Glomerular visceral epithelial cell (primary cell): ENCODE results near the gene CCBE1.
A peak's percentile ranks its signal among the peaks of the same experiment; 100 is the strongest.

Source experiments
- DNase-seq: peaks from one replicate; pipeline ENCODE4 v3.0.0-alpha.2; 2016; ENCODE audit errors: extremely low spot score

The CCBE1 gene

DNA sequence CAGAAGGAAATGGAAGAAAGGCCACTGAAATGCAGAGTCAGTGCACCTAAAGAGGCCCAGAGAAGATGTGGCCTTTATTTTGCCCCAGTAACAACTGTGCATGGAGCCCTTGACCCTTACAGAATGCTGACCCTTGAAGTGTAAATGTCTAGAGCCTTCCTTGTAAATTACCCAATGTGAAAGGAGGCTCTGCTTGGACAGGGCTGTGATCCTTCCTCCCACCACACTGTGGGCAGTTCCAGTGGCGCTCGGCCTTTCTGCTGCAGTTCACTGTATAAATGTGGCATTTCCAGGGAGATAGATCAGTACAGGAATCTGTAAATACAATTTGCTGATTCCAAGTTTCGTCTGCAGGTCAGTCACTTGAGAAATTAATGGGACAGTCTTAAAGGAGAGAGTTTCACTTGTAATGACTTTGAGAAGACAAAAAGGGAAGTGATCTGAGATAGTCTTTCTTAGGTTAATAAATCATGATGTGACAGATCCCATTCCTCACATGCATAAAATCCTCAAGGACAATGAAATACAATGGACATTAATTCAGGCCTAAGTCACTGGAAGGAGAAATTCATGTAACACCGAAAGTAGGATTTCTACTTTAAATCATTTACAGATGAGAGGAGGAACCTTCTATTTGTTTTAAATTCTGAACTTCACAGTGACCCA lies 204.3 kb downstream of the CCBE1 start:
- no peak for DNase-seq

DNA sequence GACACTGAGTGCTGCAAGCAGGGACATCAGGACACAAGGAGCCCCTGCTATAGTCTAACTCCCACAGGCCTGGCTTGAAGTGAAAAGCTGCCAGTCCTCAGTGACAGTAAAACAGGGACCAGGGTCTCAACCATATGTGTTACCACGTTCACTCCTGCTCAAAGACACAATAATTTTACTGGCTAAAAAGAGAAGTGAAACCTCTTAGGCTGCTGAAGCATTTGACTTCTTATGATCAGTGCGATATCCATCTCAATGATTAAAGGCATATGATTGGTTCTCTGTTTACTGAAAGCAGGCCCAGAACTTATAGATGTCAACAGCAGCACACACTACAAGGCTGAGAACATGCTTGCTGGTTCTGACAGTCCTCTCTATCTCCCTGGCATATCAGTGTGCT lies 208.3 kb downstream of the CCBE1 start:
- no peak for DNase-seq

DNA sequence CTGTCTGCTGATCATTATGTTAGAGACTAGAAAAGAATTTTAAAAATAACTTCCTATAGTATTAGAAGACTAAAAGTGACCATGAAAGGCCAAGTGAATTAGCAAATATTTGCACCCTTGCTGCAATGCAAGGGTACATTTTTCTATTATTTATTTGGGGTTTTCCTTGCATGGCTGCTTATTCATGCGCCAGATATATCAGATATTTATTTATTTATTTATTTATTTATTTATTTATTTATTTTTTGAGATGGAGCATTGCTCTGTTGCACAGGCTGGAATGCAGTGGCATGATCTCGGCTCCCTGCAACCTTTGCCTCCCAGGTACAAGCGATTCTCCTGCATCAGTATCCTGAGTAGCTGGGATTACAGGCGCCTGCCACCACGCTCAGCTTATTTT lies 211.8 kb downstream of the CCBE1 start:
- DNase-seq, result no peak

GRCh38 chr18:59484561-59485328 lies 212.5 kb downstream of the CCBE1 start:
- DNase-seq, result no peak

- no peak for DNase-seq
Observed at GRCh38 chr18:59484131-59484530, 213.1 kb downstream of the CCBE1 start.

GRCh38 chr18:59481436-59481835 lies 215.8 kb downstream of the CCBE1 start:
- DNase-seq, result peak; percentile 10

GRCh38 chr18:59479776-59480175 lies 217.4 kb downstream of the CCBE1 start:
- no peak for DNase-seq

- DNase-seq, result no peak
Observed at GRCh38 chr18:59478591-59478990, 218.6 kb downstream of the CCBE1 start.

GRCh38 chr18:59477849-59478248 lies 219.4 kb downstream of the CCBE1 start:
- no peak for DNase-seq

GRCh38 chr18:59470561-59471121 lies 226.6 kb downstream of the CCBE1 start:
- DNase-seq, result no peak

DNA sequence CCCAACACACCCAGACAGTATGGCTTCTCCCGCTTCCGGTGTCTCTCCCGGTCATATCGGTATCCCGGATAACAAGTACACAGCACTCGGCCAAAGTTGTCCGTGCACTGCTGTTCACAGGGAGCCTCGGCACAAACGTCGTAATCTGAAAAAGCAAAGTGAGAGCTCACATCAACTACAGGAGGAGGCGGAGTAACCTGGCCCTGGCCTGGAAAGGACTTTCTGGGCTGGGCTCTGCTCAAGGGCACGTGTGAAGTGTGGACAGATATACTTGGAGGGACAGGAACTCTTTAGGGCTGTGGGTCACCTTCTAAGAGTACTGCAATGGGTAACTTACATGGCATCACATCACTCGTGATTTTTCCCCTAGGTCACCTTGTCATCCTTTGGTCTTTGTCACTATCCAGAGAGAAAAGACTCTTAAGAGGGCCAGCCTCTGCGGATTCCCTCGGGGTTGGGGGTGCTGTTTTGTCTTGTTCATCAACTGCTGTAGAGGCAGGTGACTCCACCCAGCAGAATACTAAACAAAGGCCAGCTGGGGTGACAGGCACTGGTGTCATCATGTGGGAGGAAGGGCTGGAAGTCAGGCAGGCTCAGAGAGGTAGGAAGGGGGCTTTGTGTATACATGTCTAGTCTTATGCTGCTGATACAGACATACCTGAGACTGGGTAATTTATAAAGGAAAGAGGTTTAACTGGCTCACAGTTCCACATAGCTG lies 227.6 kb downstream of the CCBE1 start:
- no peak for DNase-seq

DNA sequence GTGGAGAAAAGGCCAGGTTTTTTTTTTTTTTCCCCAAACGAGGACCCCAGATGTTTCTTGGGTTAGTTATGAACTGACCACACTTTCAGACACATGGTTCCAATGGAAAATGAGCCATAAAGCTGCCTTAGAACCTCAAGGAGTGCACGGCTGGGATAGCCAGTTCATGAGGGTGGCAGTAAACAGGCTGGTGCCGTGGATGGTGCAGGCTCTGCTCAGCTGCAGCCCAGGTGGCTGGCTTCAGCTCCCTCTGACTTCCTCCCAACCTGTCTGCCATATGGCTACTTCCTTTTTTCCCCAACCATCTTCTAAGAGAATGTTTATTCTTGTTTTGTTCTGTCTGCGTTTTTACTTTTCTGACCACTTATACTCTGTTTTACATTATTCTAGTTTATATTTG lies 228.4 kb downstream of the CCBE1 start:
- no peak for DNase-seq

DNA sequence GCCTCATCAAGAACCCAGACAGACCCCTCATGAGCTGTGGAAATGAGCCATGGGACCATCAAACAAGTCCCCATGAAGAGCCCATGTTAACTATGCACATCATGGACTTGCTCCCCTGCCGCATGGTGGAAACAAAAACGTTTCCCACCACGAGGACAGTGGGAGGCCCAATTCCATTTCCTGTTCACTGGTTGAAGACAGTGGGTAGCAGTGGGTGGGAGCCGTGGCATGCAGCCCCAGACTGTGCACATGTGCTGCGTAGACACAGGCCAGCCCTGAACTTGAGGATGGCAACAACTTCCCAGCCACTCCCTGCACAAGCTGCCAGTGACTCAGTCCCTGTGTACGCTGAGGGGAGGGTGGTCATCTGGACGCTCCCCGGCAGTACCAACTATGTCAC lies 229.7 kb downstream of the CCBE1 start:
- no peak for DNase-seq

GRCh38 chr18:59466980-59467379 lies 230.2 kb downstream of the CCBE1 start:
- DNase-seq, result no peak

DNA sequence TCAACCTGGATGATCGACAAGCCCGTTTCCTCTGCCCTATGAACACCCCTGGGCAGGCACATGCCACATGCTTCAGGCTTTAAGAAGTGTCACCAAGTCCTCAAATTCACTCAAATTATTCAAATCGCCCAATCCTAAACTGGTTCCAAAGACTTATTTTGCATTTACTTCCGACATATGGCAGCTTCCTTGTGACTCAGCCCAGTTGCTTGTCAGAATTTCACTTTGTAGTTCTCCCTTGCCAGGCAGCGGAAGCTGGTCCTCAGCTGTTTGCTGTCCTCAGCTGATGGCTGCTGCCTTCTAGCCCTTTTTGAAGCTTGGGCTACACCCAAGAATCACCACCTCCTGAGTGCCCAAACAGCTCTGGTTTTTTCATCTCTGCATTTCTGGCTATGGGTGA lies 232.7 kb downstream of the CCBE1 start:
- no peak for DNase-seq

DNA sequence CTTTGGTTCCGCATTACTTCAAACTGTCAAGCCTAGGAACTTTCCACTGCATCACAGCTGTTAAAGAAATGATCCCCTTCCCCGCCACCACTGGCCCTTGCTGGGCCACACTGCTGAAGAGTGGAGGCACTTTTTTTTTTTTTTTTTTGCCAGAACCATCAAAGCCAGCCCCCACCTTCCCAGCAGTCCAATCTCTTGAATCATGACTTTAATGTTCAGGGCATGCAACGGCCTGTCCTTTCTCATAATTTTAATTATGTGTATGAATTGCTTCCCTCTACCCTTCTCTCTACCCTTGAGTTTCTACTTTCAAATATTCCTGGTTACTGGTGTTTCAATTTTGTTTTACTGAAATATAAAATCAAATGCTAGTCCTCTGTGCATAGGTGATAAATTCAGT lies 236.1 kb downstream of the CCBE1 start:
- no peak for DNase-seq

DNA sequence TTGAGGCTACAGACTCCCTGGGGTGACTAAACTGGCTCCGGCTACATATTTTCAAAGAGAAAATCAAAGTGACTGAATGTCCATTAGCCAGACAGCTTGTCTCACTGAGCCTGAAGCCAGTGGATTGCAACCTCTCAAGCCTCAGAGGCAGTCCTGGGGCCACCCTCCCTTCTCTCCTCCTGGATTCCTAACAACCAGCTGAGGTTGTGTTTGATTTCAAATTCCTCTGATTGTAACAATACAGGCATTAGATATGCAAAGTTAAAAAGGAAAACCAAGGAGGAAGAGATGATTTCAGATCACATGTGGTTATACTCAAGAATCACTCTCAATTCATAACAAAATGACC lies 237.2 kb downstream of the CCBE1 start:
- DNase-seq, result no peak

GRCh38 chr18:59459369-59460071 lies 237.7 kb downstream of the CCBE1 start:
- DNase-seq, result peak; percentile 43

DNA sequence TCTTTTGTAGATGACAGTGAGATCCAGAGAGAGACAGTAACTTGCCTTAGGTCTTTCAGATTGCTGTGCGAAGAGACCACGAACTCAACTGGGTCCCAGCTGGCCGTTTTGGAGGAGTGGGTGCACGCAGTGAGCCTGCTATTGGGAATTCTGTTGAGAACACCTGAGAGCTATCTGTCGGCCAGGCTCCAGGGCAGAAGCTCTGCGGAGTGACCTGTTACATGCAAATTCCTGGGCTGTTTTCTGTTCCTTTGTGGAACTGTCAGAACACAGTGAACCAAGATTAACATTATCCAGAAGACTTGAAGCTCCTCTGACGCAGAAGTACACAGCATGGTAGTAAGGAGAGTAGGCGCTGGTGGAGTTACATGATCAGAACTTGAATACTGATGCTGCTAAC lies 238.6 kb downstream of the CCBE1 start:
- DNase-seq, result no peak

GRCh38 chr18:59456657-59457056 lies 240.6 kb downstream of the CCBE1 start:
- no peak for DNase-seq

- DNase-seq, result peak; percentile 12
Observed at GRCh38 chr18:59455728-59456276, 241.4 kb downstream of the CCBE1 start.
